Dermis microvascular lymphatic vessel endothelial cell (primary cell): ENCODE results near the gene LARP4B. TPM values are rescaled to one million over a fixed set of nuclear protein-coding genes. Genes with fewer than 3 reads are reported as not detected.
"Not testable (repeated sequence)": the region's sequence is repeated elsewhere in the genome, so short reads cannot be mapped to it uniquely, and the experiment has no call there.

Experiments
- DNase-seq, 2 donors: peaks; one replicate each; pipeline versions ENCODE4 v3.0.0 to v3.0.0-alpha.2; 2010; ENCODE audit warnings: low read depth in 2 of 2
- total RNA-seq: library from RNA; depleted of rRNA; stranded (reverse); fragments of >200 nt; gene quantifications from 2 replicates; pipeline ENCODE4 v1.2.1, GENCODE V29; 2014

The LARP4B gene
- total RNA-seq, 1 donor from 2014 or later = 23.5 TPM

DNA sequence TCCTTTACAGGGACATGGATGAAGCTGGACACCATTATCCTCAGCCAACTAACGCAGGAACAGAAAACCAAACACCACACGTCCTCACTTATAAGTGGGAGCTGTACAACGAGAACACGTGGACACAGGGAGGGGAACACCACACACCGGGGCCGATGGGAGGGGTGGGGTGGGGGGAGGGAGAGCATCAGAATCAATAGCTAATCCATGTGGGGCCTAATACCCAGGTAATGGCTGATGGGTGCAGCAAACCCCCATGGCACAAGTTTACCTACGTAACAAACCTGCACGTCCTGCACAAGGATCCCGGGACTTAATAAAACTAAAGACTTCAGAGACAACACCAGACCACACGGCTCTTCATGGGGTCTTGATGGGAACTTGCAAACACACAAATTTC is 159.9 kb downstream of the LARP4B start:
- no peak for DNase-seq

DNA sequence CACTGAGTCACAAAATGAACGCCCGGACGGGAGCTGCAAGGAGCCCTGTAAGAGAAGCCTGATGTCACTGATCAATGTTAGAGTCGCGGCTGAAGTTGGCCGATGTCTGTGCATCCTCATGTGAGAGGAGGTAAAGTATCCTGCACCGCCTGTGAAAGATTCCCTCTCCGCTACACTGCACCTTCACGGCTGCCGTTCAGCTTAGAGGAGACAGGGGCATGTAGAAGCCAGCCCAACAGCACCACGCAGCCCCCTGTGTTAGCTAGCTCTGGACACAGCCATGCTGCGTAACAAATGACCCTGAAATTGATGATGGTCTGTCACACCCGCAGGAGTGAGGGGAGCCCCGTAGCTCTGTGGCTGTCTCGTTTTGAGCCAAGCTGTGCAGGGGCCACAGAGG is 160.5 kb downstream of the LARP4B start:
- no peak for DNase-seq

DNA sequence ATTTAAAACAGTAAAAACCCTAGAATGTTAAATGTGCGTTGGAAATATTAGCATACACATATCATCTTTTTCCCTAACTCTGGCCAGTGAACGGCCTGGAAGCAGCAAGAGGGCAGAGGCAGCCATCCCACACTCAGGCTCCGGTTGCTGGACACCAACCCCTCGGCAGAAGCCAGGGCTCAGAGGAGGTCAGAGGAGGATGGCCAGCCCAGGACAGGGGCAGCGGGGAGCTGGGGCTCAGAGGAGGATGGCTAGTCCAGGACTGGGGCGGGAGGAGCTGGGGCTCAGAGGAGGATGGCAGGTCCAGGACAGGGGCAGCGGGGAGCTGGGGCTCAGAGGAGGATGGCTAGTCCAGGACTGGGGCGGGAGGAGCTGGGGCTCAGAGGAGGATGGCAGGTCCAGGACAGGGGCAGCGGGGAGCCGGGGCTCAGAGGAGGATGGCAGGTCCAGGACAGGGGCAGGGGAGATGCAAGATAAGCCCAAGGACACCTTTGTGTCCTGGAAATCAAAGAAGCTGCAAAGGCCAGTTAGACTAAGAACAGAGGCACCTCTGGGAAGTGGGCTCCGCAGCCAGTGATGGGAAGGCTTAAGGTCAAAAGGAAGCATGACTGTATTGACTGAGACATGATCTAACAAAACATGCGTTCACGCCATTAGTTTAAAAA is 161.3 kb downstream of the LARP4B start:
- DNase-seq = not testable (repeated sequence)

DNA sequence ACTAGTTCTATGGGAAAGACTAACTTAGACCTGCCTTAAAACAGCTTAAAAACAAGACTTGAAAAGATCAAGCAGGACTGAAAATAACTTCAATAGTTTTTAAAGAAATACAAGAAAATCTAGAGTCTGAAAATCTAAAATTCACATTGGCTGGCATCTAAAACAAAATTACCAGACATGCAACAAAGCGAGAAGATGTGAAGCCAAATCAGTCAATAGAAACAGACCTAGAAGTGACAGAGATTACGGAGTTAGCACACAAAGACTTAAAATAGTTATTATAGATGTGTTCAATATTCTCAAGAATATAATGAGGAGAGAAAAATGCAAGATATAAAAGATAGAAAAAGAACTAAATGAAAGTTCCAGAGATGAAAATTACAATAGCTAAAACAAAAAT is 163.7 kb downstream of the LARP4B start:
- DNase-seq = no peak

DNA sequence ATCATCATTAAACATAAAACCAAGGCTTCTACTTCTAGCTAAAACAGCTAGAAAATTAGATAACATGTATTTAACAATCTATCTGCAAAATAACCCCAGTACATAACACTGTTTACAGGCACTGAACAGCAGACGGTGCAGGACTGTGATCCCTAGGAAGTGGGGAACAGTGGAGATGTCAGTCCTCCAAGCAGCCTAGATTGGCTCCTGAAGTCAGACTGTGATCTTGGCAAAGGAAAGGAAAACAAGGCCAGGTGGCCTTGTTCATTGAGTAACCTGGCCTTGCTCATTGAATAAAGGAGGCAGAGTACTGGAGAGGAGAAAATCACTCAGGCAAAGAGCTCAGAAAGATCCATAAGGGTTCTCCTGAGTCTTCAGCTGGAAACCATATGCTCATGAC is 164.3 kb downstream of the LARP4B start:
- no peak for DNase-seq

DNA sequence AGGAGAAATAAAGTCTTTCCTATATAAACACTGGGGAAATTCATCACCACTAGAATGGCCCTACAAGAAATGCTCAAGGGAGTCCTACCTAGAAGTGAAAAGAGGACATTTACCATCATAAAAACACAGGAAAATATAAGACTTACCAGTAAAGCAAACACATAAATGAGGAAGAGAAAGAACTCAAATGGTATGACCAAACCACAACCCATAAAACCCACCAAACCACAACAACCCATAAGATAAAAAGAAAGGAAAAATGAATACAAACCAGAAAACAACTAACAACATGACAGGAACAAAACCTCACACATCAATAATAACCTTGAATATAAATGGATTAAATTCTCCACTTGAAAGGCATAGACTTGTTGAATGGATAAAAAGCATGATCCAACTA is 170.1 kb downstream of the LARP4B start:
- no peak for DNase-seq

DNA sequence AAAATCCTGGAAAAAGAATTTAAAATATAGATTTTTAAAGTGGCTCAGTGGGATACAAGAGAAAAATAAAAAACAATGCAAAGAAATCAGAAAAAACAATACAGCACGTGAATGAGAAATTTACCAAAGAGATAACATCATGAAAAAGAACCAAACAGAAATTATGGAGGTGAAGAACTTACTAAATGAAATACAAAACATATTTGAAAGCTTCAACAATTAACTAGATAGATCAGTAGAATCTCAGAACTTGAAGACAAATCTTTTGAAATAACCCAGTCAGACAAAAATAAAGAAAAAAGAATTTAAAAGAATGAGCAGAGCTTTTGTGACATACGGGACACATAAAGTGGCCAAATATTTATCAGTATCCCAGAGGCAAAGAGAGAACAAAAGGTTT is 170.9 kb downstream of the LARP4B start:
- DNase-seq = no peak

DNA sequence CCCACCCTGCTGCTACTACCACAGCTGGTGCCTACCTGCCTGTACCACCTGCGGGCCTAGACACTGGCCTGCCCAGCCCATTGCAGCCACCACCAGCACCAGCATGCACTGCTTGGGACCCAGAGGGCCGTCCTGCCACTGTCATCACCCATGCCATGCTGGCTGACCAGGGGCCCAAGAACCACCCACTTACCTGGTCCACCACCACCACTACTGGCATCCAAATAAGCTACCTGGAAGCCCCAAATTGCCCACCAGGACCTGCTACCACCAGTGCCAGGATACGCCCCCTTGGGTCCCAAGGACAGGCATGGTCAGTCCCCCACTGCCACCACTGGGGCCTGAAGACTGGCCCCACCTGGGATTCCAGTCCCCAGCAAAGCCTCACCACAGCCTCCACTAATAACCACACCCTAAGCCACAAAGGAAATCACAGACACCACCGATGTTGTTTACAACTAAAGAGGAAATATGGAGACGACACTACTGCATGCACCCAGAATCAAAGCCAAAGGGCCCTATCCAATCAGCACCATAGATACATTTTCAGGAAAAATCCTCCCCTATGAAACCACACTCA is 171.5 kb downstream of the LARP4B start:
- DNase-seq = no peak

Other genes with a start within 250 kb of the LARP4B start
- gene DIP2C, start 242.0 kb downstream of the LARP4B start, total RNA-seq = 4.5 and 13.4 TPM in 2 replicates
- gene GTPBP4, start 56.7 kb upstream of the LARP4B start, total RNA-seq = 19.0 and 20.2 TPM in 2 replicates
- not detected in 2 replicates for gene IDI2, start 94.2 kb upstream of the LARP4B start, total RNA-seq
- gene IDI1, start 117.4 kb upstream of the LARP4B start, total RNA-seq = 48.0 and 67.7 TPM in 2 replicates
- 13.0 and 19.7 TPM in 2 replicates for gene WDR37, start 124.7 kb upstream of the LARP4B start, total RNA-seq